HG03066 (cell line): ENCODE results near the gene PBX1.
"Not testable (repeated sequence)": the region's sequence is repeated elsewhere in the genome, so short reads cannot be mapped to it uniquely, and the experiment has no call there.

ENCODE experiments used
- ATAC-seq: cut with Tn5 transposase; IDR thresholded peaks from one replicate; pipeline ENCODE4 v1.9.1; 2021; ENCODE audit warnings: low read depth; ENCODE audit not compliant: unreplicated experiment

Gene PBX1

GRCh38 chr1:164588516-164589341 is 29.7 kb downstream of the PBX1 start:
- ATAC-seq, result no peak

GRCh38 chr1:164589408-164589807 is 30.4 kb downstream of the PBX1 start:
- ATAC-seq, result no peak

GRCh38 chr1:164589961-164590507 is 31.1 kb downstream of the PBX1 start:
- ATAC-seq, result no peak

- ATAC-seq, result no peak
These were observed 31.6 kb downstream of the PBX1 start for GRCh38 chr1:164590592-164590991.

- no peak for ATAC-seq
These were observed 32.9 kb downstream of the PBX1 start for GRCh38 chr1:164591858-164592257.

GRCh38 chr1:164592634-164593033 is 33.6 kb downstream of the PBX1 start:
- ATAC-seq, result no peak

- ATAC-seq, result no peak
These were observed 36.2 kb downstream of the PBX1 start for GRCh38 chr1:164595212-164595611.

- ATAC-seq, result no peak
These were observed 37.2 kb downstream of the PBX1 start for GRCh38 chr1:164596172-164596571.

- no peak for ATAC-seq
These were observed 39.7 kb downstream of the PBX1 start for GRCh38 chr1:164598719-164599118.

- ATAC-seq, result no peak
These were observed 40.3 kb downstream of the PBX1 start for GRCh38 chr1:164599272-164599671.

- no peak for ATAC-seq
These were observed 42.6 kb downstream of the PBX1 start for GRCh38 chr1:164601399-164602100.

- ATAC-seq, result no peak
These were observed 43.1 kb downstream of the PBX1 start for GRCh38 chr1:164602101-164602422.

- no peak for ATAC-seq
These were observed 43.6 kb downstream of the PBX1 start for GRCh38 chr1:164602480-164603093.

GRCh38 chr1:164603805-164604204 is 44.8 kb downstream of the PBX1 start:
- not testable (repeated sequence) for ATAC-seq

- ATAC-seq, result no peak
These were observed 45.6 kb downstream of the PBX1 start for GRCh38 chr1:164604541-164604940.

GRCh38 chr1:164605254-164606091 is 46.5 kb downstream of the PBX1 start:
- no peak for ATAC-seq

- no peak for ATAC-seq
These were observed 48.4 kb downstream of the PBX1 start for GRCh38 chr1:164607351-164607750.

GRCh38 chr1:164608651-164609057 is 49.7 kb downstream of the PBX1 start:
- no peak for ATAC-seq

- ATAC-seq, result no peak
These were observed 50.1 kb downstream of the PBX1 start for GRCh38 chr1:164609089-164609488.

- no peak for ATAC-seq
These were observed 51.7 kb downstream of the PBX1 start for GRCh38 chr1:164610538-164611222.
